Muscle of leg (tissue), 11 donors: ENCODE measurements around the gene NEGR1. TPM values are rescaled to one million over a fixed set of nuclear protein-coding genes. Genes with fewer than 3 reads are reported as not detected.

Source experiments
- DNase-seq: peaks from one replicate; pipeline ENCODE4 v3.0.0; 2013
- H3K27ac ChIP-seq: one replicate; pipeline ENCODE4 v1.5.1; 2013; ENCODE audit warnings: mild to moderate bottlenecking, low read length, control low read depth
- H3K27me3 ChIP-seq: one replicate; pipeline ENCODE4 v1.6.1; 2013; ENCODE audit warnings: low read length; ENCODE audit not compliant: control insufficient read depth, insufficient read depth
- H3K36me3 ChIP-seq: one replicate; pipeline ENCODE4 v1.6.1; 2013; ENCODE audit warnings: low read length; ENCODE audit not compliant: control insufficient read depth, insufficient read depth
- H3K4me1 ChIP-seq: one replicate; pipeline ENCODE4 v1.6.1; 2013; ENCODE audit warnings: low read length; ENCODE audit not compliant: control insufficient read depth, insufficient read depth
- H3K4me3 ChIP-seq: one replicate; pipeline ENCODE4 v1.5.1; 2013; ENCODE audit warnings: low read length, control low read depth
- H3K9me3 ChIP-seq: replicated peaks from 2 replicates; pipeline ENCODE4 v1.6.1; 2013; ENCODE audit warnings: low read depth, low read length; ENCODE audit not compliant: control insufficient read depth
- WGBS: methylation state at CpG from one replicate; pipeline ENCODE4 v1.1.5; 2013; ENCODE audit warnings: missing lambda C conversion rate; ENCODE audit not compliant: insufficient coverage; 5-methylcytosine and 5-hydroxymethylcytosine counted together
- polyA plus RNA-seq, 8 donors: library from polyadenylated mRNA; unstranded; fragments of 120-200 nt; gene quantifications; one replicate each; pipeline versions ENCODE4 v1.2.1 to v1.2.3, GENCODE V29; 2013; ENCODE audit warnings: inconsistent platforms in 1 of 8, low replicate concordance in 1 of 8; ENCODE audit not compliant: insufficient read length in 8 of 8, insufficient read depth in 1 of 8
- total RNA-seq: library from RNA; stranded (reverse); fragments of 120-200 nt; gene quantifications from one replicate; pipeline ENCODE4 v1.2.4, GENCODE V29; 2013

The NEGR1 gene
- total and polyA plus RNA-seq, 9 donors: 15.5 to 24.1 (median 22.1) TPM

DNA sequence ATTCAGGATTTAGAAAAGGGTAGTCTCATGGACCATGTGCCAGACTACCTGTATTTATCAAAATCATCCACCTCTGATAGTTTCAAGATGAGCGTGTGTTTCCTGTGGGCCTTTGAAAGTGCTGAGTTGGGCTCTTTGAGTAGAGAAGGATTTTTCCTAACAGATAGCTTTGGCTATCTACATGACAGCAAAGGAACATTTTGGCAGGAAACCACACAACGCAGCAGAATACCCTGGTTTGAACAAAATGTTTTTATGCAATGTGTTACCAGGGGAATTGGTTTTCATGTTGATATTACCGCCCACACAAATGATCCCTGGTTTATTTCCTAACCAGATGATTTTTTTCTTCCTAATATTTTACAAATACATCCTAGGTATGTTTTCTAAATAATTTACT, 431.4 kb downstream of the NEGR1 start:
- no peaks in the 10 kb centered on the region for H3K27me3 ChIP-seq
- no peak overlapping the region for H3K27ac ChIP-seq
- no peaks in the 10 kb centered on the region for H3K36me3 ChIP-seq
- no peaks in the 10 kb centered on the region for H3K4me1 ChIP-seq
- no peaks in the 10 kb centered on the region for H3K9me3 ChIP-seq
- peak; percentile 28 for DNase-seq
- H3K4me3 ChIP-seq: no peak overlapping the region
- no CpG with 5 or more reads among the region's 3 CpGs for WGBS

- H3K27me3 ChIP-seq: no peaks in the 10 kb centered on the region
- no peaks in the 10 kb centered on the region for H3K36me3 ChIP-seq
- DNase-seq: no peak
- no peaks in the 10 kb centered on the region for H3K4me1 ChIP-seq
- no peak overlapping the region for H3K4me3 ChIP-seq
- H3K27ac ChIP-seq: no peak overlapping the region
- no peaks in the 10 kb centered on the region for H3K9me3 ChIP-seq
Observed at GRCh38 chr1:71850515-71850914, 431.8 kb downstream of the NEGR1 start.

DNA sequence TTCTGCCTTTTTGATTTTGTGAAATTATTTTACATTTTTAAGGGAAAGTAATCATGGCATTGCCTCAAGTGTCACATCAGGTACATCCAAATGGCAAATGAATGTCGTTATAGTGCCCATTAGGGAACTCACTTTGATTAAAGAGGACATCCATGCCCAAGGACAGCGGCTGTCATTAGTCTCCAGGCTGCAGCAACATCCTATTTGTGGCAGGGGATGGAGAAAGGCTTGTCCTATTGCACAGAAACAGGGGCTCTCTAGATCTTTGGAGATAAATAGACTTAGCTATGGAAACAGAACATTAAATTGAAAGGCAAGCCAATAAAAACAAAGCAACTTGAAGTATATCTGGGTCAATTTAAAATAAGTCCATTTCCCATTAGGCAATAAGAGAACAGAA, 439.3 kb downstream of the NEGR1 start:
- no peaks in the 10 kb centered on the region for H3K4me1 ChIP-seq
- 66% methylated on average over 2 of the region's 2 CpGs for WGBS

GRCh38 chr1:71839876-71840275, 442.5 kb downstream of the NEGR1 start:
- Histone ChIP-seq H3K4me1 (peaks cover under 1% of the 10 kb centered on the region), H3K36me3 (no peaks in the 10 kb centered on the region), H3K27me3 (no peaks in the 10 kb centered on the region), H3K9me3 (no peaks in the 10 kb centered on the region), H3K27ac (no peak overlapping the region), H3K4me3 (no peak overlapping the region)
- DNase-seq: no peak
- WGBS: no CpG with 5 or more reads among the region's 4 CpGs

More for the DNA sequence above, 439.3 kb downstream of the NEGR1 start:
- Histone ChIP-seq H3K4me3 (no peak overlapping the region), H3K27me3 (no peaks in the 10 kb centered on the region), H3K9me3 (no peaks in the 10 kb centered on the region), H3K27ac (no peak overlapping the region), H3K36me3 (no peaks in the 10 kb centered on the region)
- DNase-seq: no peak

DNA sequence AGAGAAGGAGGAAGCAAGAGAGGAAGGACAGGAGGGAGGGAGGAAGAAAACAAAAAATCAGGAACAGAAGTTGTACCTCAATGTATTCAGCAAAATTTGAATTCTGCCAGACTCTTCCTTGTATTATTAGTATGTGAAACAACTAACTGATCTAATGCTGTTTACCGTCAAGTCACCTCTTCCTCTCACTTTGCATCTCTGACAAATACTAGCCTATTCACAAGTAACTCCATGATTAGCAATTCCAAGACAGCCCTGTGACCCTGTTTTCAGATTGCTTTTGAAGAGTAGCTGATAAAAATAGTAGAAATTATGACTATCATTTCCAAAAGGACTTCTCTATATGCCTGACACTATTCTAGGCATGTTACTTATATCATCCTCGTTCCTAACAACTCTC, 445.4 kb downstream of the NEGR1 start:
- H3K27me3 ChIP-seq: no peaks in the 10 kb centered on the region
- H3K4me1 ChIP-seq: peaks cover 3% of the 10 kb centered on the region
- H3K4me3 ChIP-seq: no peak overlapping the region
- WGBS: no CpG with 5 or more reads among the region's 2 CpGs
- no peak overlapping the region for H3K27ac ChIP-seq
- H3K36me3 ChIP-seq: no peaks in the 10 kb centered on the region
- no peak for DNase-seq
- H3K9me3 ChIP-seq: no peaks in the 10 kb centered on the region

DNA sequence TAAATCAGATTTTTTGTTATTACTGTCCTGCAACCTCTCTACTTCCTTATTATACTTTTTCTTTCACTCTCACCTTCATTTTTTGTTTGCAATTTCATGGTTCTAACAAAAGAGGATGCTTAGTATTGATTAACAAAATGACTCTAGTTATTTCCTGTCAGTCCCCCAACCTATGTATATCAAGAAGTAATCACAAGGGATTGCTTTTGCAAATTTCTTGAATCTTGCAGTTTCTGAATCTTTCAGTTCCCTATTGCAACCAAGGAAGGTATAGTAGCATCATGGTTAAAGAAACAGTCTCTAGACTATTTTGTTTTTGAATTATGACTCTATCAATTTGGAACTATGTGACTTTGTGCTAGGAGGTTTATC, 446.9 kb downstream of the NEGR1 start:
- H3K27ac ChIP-seq: no peak overlapping the region
- H3K36me3 ChIP-seq: no peaks in the 10 kb centered on the region
- H3K27me3 ChIP-seq: no peaks in the 10 kb centered on the region
- H3K9me3 ChIP-seq: no peaks in the 10 kb centered on the region
- peaks cover 3% of the 10 kb centered on the region for H3K4me1 ChIP-seq
- DNase-seq: no peak
- no peak overlapping the region for H3K4me3 ChIP-seq

- H3K4me3 ChIP-seq: no peak overlapping the region
- DNase-seq: peak; percentile 76
- no peaks in the 10 kb centered on the region for H3K27me3 ChIP-seq
- no CpG with 5 or more reads among the region's 4 CpGs for WGBS
- H3K4me1 ChIP-seq: peaks cover 3% of the 10 kb centered on the region
- no peaks in the 10 kb centered on the region for H3K36me3 ChIP-seq
- no peak overlapping the region for H3K27ac ChIP-seq
- H3K9me3 ChIP-seq: no peaks in the 10 kb centered on the region
Observed at GRCh38 chr1:71834601-71835441, 447.5 kb downstream of the NEGR1 start.

- DNase-seq: no peak
- H3K9me3 ChIP-seq: no peaks in the 10 kb centered on the region
- WGBS: 68% methylated on average over 4 of the region's 4 CpGs
- H3K27ac ChIP-seq: no peak overlapping the region
- peaks cover 3% of the 10 kb centered on the region for H3K4me1 ChIP-seq
- H3K36me3 ChIP-seq: no peaks in the 10 kb centered on the region
- no peaks in the 10 kb centered on the region for H3K27me3 ChIP-seq
- no peak overlapping the region for H3K4me3 ChIP-seq
Observed at GRCh38 chr1:71831646-71832045, 450.7 kb downstream of the NEGR1 start.

DNA sequence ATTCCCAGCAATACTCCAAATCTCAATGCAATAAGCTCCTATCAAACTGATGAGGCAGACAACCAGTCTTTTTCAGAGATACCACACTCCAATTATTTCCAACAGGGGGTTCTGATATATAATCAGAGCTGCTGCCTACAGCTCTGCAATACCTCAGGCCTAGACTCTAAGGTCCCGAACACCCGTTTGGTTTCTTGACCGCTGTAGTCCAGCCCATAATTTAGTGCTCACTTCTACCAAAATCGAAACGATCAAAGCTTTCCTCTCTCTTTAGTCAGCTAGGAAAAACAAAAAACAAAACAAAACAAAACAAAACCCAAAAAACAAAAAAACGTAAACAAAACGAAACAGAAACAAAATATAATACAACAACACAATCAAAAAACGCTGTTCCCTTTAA, 453.0 kb downstream of the NEGR1 start:
- Histone ChIP-seq H3K4me3 (no peak overlapping the region), H3K36me3 (no peaks in the 10 kb centered on the region), H3K27ac (no peak overlapping the region), H3K27me3 (no peaks in the 10 kb centered on the region), H3K4me1 (no peaks in the 10 kb centered on the region), H3K9me3 (no peaks in the 10 kb centered on the region)
- 90% methylated on average over 4 of the region's 8 CpGs for WGBS
- DNase-seq: no peak

- Histone ChIP-seq H3K36me3 (no peaks in the 10 kb centered on the region), H3K4me3 (no peak overlapping the region), H3K9me3 (no peaks in the 10 kb centered on the region), H3K4me1 (no peaks in the 10 kb centered on the region), H3K27ac (no peak overlapping the region), H3K27me3 (no peaks in the 10 kb centered on the region)
- no peak for DNase-seq
- no CpG with 5 or more reads among the region's 3 CpGs for WGBS
Observed at GRCh38 chr1:71828431-71829012, 453.8 kb downstream of the NEGR1 start.
